K562 (cell line): ENCODE measurements around the gene PRCP. TPM values are rescaled to one million over a fixed set of nuclear protein-coding genes. Genes with fewer than 3 reads are reported as not detected.
A peak's percentile ranks its signal among the peaks of the same experiment; 100 is the strongest.

Source experiments
- ATAC-seq: fragments of 200-7000 bp; cut with Tn5 transposase; 3 replicates; pipeline ENCODE4 v1.9.1; 2020; ENCODE audit warnings: moderate library complexity
- BruUV-seq: library from RNA; stranded (reverse); fragments of 400-500 nt; replicated peaks from 2 replicates; lab custom pipeline; 2021; lab: Mats Ljungman, UMichigan
- CTCF ChIA-PET: fragments of 300-600 bp; formaldehyde crosslinking; extraction: SDS; loops from one replicate; lab custom pipeline; 2021; ENCODE audit warnings: low intra/inter-chr PET ratio; lab: Yijun Ruan, JAX
- POLR2A ChIA-PET: fragments of 300-600, 350-650 bp; sonication (Branson Sonifier 250); formaldehyde crosslinking; extraction: SDS; loops from one replicate; lab custom pipeline; 2021; ENCODE audit warnings: antibody characterized with exemption, inconsistent platforms; lab: Yijun Ruan, JAX
- DNase-seq, 4 experiments: peaks; one replicate each; pipeline versions ENCODE4 v3.0.0 to v3.0.0-alpha.2; 2011 to 2018; ENCODE audit warnings: low spot score in 3 of 4, mixed read lengths in 3 of 4; ENCODE audit errors: extremely low read depth in 1 of 4
- FAIRE-seq: peaks from 2 replicates; lab custom pipeline; 2011; peaks lifted over from hg19 to GRCh38; lab: Jason Lieb, UNC
- H2AFZ ChIP-seq: 2 replicates; pipeline ENCODE4 v1.6.0; 2011; ENCODE audit warnings: low read depth, low read length, control low read depth, inconsistent platforms
- H3K27ac ChIP-seq: fragments of 200-600 bp; 3 replicates; pipeline ENCODE4 v1.8.0; 2011; ENCODE audit warnings: low read depth, mild to moderate bottlenecking, control low read depth, inconsistent platforms, low read length, moderate library complexity, mixed read lengths; ENCODE audit errors: extremely low read depth
- H3K27me3 ChIP-seq, 2 experiments: fragments of 300-600 bp in 1 of 2; 2 replicates in 1 of 2; 3 replicates in 1 of 2; pipeline versions ENCODE4 v1.6.0 to v1.8.0; 2011; ENCODE audit warnings: inconsistent platforms in 2 of 2, low read length in 2 of 2, mild to moderate bottlenecking in 1 of 2, mixed read lengths in 1 of 2, moderate library complexity in 1 of 2; ENCODE audit not compliant: control insufficient read depth in 2 of 2, insufficient read depth in 2 of 2
- H3K36me3 ChIP-seq: fragments of 300-600 bp; 3 replicates; pipeline ENCODE4 v1.8.0; 2011; ENCODE audit warnings: mild to moderate bottlenecking, low read length, inconsistent platforms; ENCODE audit not compliant: control insufficient read depth, insufficient read depth
- H3K4me1 ChIP-seq, 2 experiments: fragments of 200-600 bp in 1 of 2; replicated peaks in 1 of 2; 2 replicates in 1 of 2; 3 replicates in 1 of 2; pipeline versions ENCODE4 v1.5.1 to v1.8.0; 2011; ENCODE audit warnings: inconsistent platforms in 2 of 2, low read length in 2 of 2, mild to moderate bottlenecking in 1 of 2, mixed read lengths in 1 of 2, moderate library complexity in 1 of 2; ENCODE audit not compliant: control insufficient read depth in 2 of 2, insufficient read depth in 2 of 2
- H3K4me2 ChIP-seq: 2 replicates; pipeline ENCODE4 v1.6.1; 2011; ENCODE audit warnings: low read length, control low read depth, inconsistent platforms, mixed read lengths; ENCODE audit not compliant: insufficient read depth
- H3K4me3 ChIP-seq: fragments of 200-600 bp; sonication (generic), shearing (Covaris generic); 2 replicates; pipeline ENCODE4 v1.5.1; 2016; ENCODE audit warnings: control low read depth, inconsistent platforms
- H3K79me2 ChIP-seq: fragments of 200-600 bp; 3 replicates; pipeline ENCODE4 v1.8.0; 2011; ENCODE audit warnings: low read length, inconsistent platforms; ENCODE audit not compliant: control insufficient read depth, insufficient read depth
- H3K9ac ChIP-seq, 2 experiments: 2 replicates each; pipeline versions ENCODE4 v1.6.0 to v1.6.1; 2011; ENCODE audit warnings: low read depth in 2 of 2, low read length in 2 of 2, control low read depth in 1 of 2, inconsistent platforms in 1 of 2, mild to moderate bottlenecking in 1 of 2, mixed read lengths in 1 of 2; ENCODE audit not compliant: insufficient read depth in 1 of 2
- H3K9me1 ChIP-seq: one replicate; pipeline ENCODE4 v1.6.0; 2011; ENCODE audit warnings: inconsistent platforms, mild to moderate bottlenecking, low read length, moderate library complexity; ENCODE audit not compliant: control insufficient read depth, insufficient read depth
- H3K9me3 ChIP-seq: replicated peaks from 2 replicates; pipeline ENCODE4 v1.5.1; 2011; ENCODE audit warnings: low read depth, low read length, inconsistent platforms; ENCODE audit not compliant: control insufficient read depth, insufficient read depth
- H4K20me1 ChIP-seq: replicated peaks from 2 replicates; pipeline ENCODE4 v1.6.1; 2011; ENCODE audit warnings: low read length, inconsistent platforms, mixed read lengths; ENCODE audit not compliant: control insufficient read depth, insufficient read depth
- BCOR ChIP-seq: fragments of 450-650 bp; IDR thresholded peaks from 2 replicates; pipeline ENCODE4 v1.6.1; 2016
- KDM1A ChIP-seq, 2 experiments: fragments of 450-650 bp; IDR thresholded peaks; 2 replicates each; pipeline ENCODE4 v1.6.1; 2016; ENCODE audit warnings: mild to moderate bottlenecking in 2 of 2
- RBM25 ChIP-seq: fragments of 200-400 bp; formaldehyde crosslinking; IDR thresholded peaks from 2 replicates; pipeline ENCODE4 v1.6.1; 2018; ENCODE audit warnings: low read length, low read depth, moderate library complexity; ENCODE audit not compliant: severe bottlenecking
- ZNF561 ChIP-seq: fragments of 450-650 bp; formaldehyde crosslinking; conservative IDR thresholded peaks from 2 replicates; pipeline ENCODE4 v1.4.0; 2020; ENCODE audit warnings: mild to moderate bottlenecking, moderate library complexity
- WGBS: fragments of 100-300 bp; shearing (Covaris generic); methylation state at CpG from one replicate; pipeline ENCODE4 v1.1.6; 2016; ENCODE audit warnings: low coverage, mixed read lengths; ENCODE audit not compliant: insufficient coverage; ENCODE audit errors: missing lambda C conversion rate; 5-methylcytosine and 5-hydroxymethylcytosine counted together
- in situ Hi-C: fragments of 300-500 bp; cut with MboI; formaldehyde crosslinking; loops from 4 replicates; pipeline ENCODE4 v1.15.0; 2018; ENCODE audit warnings: inconsistent platforms, mixed read lengths
- intact Hi-C: fragments of 100-400 bp; cut with micrococcal nuclease; formaldehyde crosslinking; loops from 2 replicates; pipeline ENCODE4 v1.14.2; 2022
- polyA plus RNA-seq, 8 experiments: library from polyadenylated mRNA; depleted of rRNA in 4 of 8; stranded (reverse) in 5 of 8; unstranded in 3 of 8; fragments of >200 nt; fragmentation: Nextera tagmentation in 2 of 8; fragmentation: Illumina TruSeq in 1 of 8; extraction: Ambion mirVana in 2 of 8; extraction: Trizol in 1 of 8; gene quantifications; 2 replicates each; pipeline versions ENCODE4 v1.2.1 to v1.2.3, GENCODE V29; 2011 to 2014; ENCODE audit warnings: inconsistent platforms in 1 of 8, missing spikeins in 1 of 8
- total RNA-seq, 7 experiments: library from RNA; depleted of rRNA in 6 of 7; stranded (reverse); fragments of >200 nt in 6 of 7; fragmentation: Illumina TruSeq in 2 of 7; extraction: Trizol in 2 of 7; gene quantifications; 2 replicates each; pipeline versions ENCODE4 v1.2.1 to v1.2.3, GENCODE V29; 2011 to 2021; ENCODE audit warnings: low replicate concordance in 1 of 7
- TF ChIP-seq, protein P1 (sequence below): fragments of 450-650 bp; formaldehyde crosslinking; IDR thresholded peaks from 2 replicates; pipeline ENCODE4 v1.4.0; 2022; ENCODE audit warnings: missing genetic modification characterization
- TF ChIP-seq, protein P2 (sequence below): fragments of 450-650 bp; formaldehyde crosslinking; IDR thresholded peaks from 2 replicates; pipeline ENCODE4 v1.4.0; 2020; ENCODE audit warnings: mild to moderate bottlenecking

Gene PRCP
- total and polyA plus RNA-seq, 9 of the 15 experiments (the other 6 are each of a cell fraction or from before 2014, with no cell fraction given), result 9.5 to 43.1 (median 23.2) TPM

DNA sequence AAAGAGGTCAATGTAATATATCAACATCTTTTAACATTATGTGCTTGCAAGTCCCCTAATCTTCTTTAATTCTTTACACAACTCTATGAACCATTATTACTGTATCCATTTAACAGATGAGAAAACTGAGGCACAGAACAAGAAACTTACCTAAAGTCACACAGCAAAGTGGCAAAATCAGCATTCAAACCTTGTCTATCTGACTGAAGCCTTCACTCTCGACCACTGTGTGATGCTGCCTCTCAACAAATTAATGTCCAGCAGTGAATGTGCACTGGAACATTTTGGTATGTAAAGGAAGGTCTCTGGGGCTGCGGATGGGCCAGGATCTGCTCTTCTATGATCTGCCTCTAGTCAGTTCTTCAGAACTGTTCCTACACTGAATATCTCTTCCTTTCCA is 42.1 kb downstream of the PRCP start:
- Histone ChIP-seq H3K4me3 (no peak overlapping the region), H3K9me3 (no peaks in the 10 kb centered on the region), H3K27ac (no peak overlapping the region), H4K20me1 (no peaks in the 10 kb centered on the region; the same call in 1 of the 2 replicates), H3K27me3 (no peaks in the 10 kb centered on the region), H3K9ac (no peak overlapping the region), H2AFZ (no peak overlapping the region), H3K79me2 (no peaks in the 10 kb centered on the region), H3K4me1 (no peaks in the 10 kb centered on the region), H3K4me2 (no peak overlapping the region), H3K9me1 (no peaks in the 10 kb centered on the region), H3K36me3 (no peaks in the 10 kb centered on the region)
- no peak for ATAC-seq
- DNase-seq, result no peak
- 46% methylated on average over 2 of the region's 2 CpGs for WGBS
- intact Hi-C loops (no loop called here), in situ Hi-C loops (loop anchor here (25.0 kb wide), 1 partner anchor 954 kb away; no protein-coding TSS in a partner anchor)
- no peak for FAIRE-seq
- ChIA-PET CTCF (no interaction called here), POLR2A (no interaction called here)
- BruUV-seq, result no TSS peak
- TF ChIP-seq BCOR, result peak; percentile 73
- TF ChIP-seq, protein P1, sequence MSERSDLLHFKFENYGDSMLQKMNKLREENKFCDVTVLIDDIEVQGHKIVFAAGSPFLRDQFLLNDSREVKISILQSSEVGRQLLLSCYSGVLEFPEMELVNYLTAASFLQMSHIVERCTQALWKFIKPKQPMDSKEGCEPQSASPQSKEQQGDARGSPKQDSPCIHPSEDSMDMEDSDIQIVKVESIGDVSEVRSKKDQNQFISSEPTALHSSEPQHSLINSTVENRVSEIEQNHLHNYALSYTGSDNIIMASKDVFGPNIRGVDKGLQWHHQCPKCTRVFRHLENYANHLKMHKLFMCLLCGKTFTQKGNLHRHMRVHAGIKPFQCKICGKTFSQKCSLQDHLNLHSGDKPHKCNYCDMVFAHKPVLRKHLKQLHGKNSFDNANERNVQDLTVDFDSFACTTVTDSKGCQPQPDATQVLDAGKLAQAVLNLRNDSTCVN (CRISPR knock-in tag), result no peak
- TF ChIP-seq KDM1A (IDR thresholded peaks at IDR 0.05), result peak in 1 of 2 experiments; percentile 31; a peak in 2 of 4 replicates
- TF ChIP-seq ZNF561 (CRISPR knock-in tag), result no peak
- TF ChIP-seq RBM25, result peak; percentile 87

DNA sequence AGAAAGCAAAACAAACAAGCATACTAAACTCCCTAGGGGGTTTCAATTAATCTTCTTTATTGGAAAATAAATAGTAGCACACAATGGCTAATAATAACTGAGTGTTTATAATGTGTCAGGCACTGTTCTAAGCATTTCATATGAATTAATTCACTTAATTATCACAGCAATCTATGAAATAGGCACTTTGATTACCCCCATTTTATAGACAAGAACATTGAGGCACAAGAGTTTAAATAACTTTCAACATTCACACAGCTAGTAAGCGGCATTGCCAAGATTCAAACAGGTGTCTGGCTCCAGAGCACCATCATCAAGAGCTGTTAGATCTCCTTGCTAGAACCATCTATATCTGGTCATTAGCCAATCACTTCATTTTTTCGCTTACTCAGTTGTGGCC is 43.1 kb downstream of the PRCP start:
- Histone ChIP-seq H3K4me3 (no peak overlapping the region), H2AFZ (no peak overlapping the region), H3K27me3 (no peaks in the 10 kb centered on the region), H3K9me1 (no peaks in the 10 kb centered on the region), H3K4me1 (no peaks in the 10 kb centered on the region), H3K36me3 (no peaks in the 10 kb centered on the region), H3K4me2 (no peak overlapping the region), H3K79me2 (no peaks in the 10 kb centered on the region), H3K9ac (no peak overlapping the region), H3K9me3 (no peaks in the 10 kb centered on the region), H4K20me1 (no peaks in the 10 kb centered on the region; the same call in 1 of the 2 replicates), H3K27ac (no peak overlapping the region)
- intact Hi-C loops (no loop called here), in situ Hi-C loops (loop anchor here (25.0 kb wide), 1 partner anchor 955 kb away; no protein-coding TSS in a partner anchor)
- TF ChIP-seq RBM25, result peak; percentile 71
- TF ChIP-seq, protein P2, sequence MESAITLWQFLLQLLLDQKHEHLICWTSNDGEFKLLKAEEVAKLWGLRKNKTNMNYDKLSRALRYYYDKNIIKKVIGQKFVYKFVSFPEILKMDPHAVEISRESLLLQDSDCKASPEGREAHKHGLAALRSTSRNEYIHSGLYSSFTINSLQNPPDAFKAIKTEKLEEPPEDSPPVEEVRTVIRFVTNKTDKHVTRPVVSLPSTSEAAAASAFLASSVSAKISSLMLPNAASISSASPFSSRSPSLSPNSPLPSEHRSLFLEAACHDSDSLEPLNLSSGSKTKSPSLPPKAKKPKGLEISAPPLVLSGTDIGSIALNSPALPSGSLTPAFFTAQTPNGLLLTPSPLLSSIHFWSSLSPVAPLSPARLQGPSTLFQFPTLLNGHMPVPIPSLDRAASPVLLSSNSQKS (CRISPR knock-in tag), result no peak
- WGBS, result 82% methylated on average over 2 of the region's 2 CpGs
- CTCF ChIA-PET, result no interaction called here
- no TSS peak for BruUV-seq
- FAIRE-seq (no peak), DNase-seq (no peak), ATAC-seq (no peak)
- POLR2A ChIA-PET, result no interaction called here
